Ishikawa (cell line): ENCODE measurements around the gene ABCA1.

Source experiments
- EGR1 ChIP-seq: IDR thresholded peaks from 2 replicates; pipeline ENCODE4 v1.6.1; 2012
- EP300 ChIP-seq: IDR thresholded peaks from 2 replicates; pipeline ENCODE4 v1.6.1; 2012; ENCODE audit warnings: borderline replicate concordance
- FOXM1 ChIP-seq: IDR thresholded peaks from 2 replicates; pipeline ENCODE4 v1.6.1; 2012; ENCODE audit warnings: low read depth, borderline replicate concordance
- RAD21 ChIP-seq: IDR thresholded peaks from 2 replicates; pipeline ENCODE4 v1.6.1; 2012; ENCODE audit warnings: low read depth
- REST ChIP-seq: IDR thresholded peaks from 2 replicates; pipeline ENCODE4 v1.6.1; 2012; ENCODE audit warnings: low read depth, mild to moderate bottlenecking
- TAF1 ChIP-seq: IDR thresholded peaks from 2 replicates; pipeline ENCODE4 v1.6.1; 2012; ENCODE audit warnings: low read depth, mild to moderate bottlenecking
- TEAD4 ChIP-seq: IDR thresholded peaks from 2 replicates; pipeline ENCODE4 v1.6.1; 2012
- YY1 ChIP-seq: IDR thresholded peaks from 2 replicates; pipeline ENCODE4 v1.6.1; 2012; ENCODE audit warnings: low read depth

- no peak for TF ChIP-seq EP300
- TF ChIP-seq TAF1 = no peak
- peak; percentile 96 for TF ChIP-seq RAD21
- no peak for TF ChIP-seq YY1
- TF ChIP-seq FOXM1 = no peak
- TF ChIP-seq EGR1 = no peak
- no peak for TF ChIP-seq REST
- TF ChIP-seq TEAD4 = no peak
These were observed 64.6 kb downstream of the ABCA1 start for GRCh38 chr9:104863180-104863883.
